Caco-2 (cell line): ENCODE results near the gene CCDC122. TPM values are rescaled to one million over a fixed set of nuclear protein-coding genes. Genes with fewer than 3 reads are reported as not detected.

Experiments used
- BruUV-seq: library from RNA; stranded (reverse); fragments of 400-500 nt; replicated peaks from 2 replicates; lab custom pipeline; 2021; lab: Mats Ljungman, UMichigan
- CTCF ChIA-PET: fragments of 300-600 bp; sonication (Branson Sonifier 250); formaldehyde crosslinking; loops from one replicate; lab custom pipeline; 2022; ENCODE audit warnings: antibody characterized with exemption; lab: Charles Lee
- POLR2A ChIA-PET: fragments of 300-600 bp; sonication (Branson Sonifier 250); formaldehyde crosslinking; loops from one replicate; lab custom pipeline; 2022; ENCODE audit warnings: antibody characterized with exemption; lab: Charles Lee
- DNase-seq, 2 experiments: peaks; one replicate each; pipeline versions ENCODE4 v3.0.0 to v3.0.0-alpha.2; 2020 to 2022
- H3K27me3 ChIP-seq: replicated peaks from 2 replicates; pipeline ENCODE4 v1.6.0; 2011; ENCODE audit warnings: low read length; ENCODE audit not compliant: control insufficient read depth, insufficient read depth
- H3K36me3 ChIP-seq: 2 replicates; pipeline ENCODE4 v1.5.1; 2011; ENCODE audit warnings: low read length; ENCODE audit not compliant: control insufficient read depth, insufficient read depth
- H3K4me1 ChIP-seq: fragments of 250-450 bp; sonication (Bioruptor Pico); 2 replicates; pipeline ENCODE4 v1.5.1; 2020; ENCODE audit warnings: mild to moderate bottlenecking
- H3K4me3 ChIP-seq: 2 replicates; pipeline ENCODE4 v1.5.1; 2011; ENCODE audit warnings: low read depth, mild to moderate bottlenecking, control low read depth, low read length
- H3K9me3 ChIP-seq: fragments of 250-450 bp; sonication (Bioruptor Pico); 2 replicates; pipeline ENCODE4 v1.5.1; 2020; ENCODE audit warnings: mild to moderate bottlenecking, moderate library complexity
- H3K27ac Mint-ChIP-seq: one replicate; pipeline ENCODE4 v1.8.0; 2022; ENCODE audit warnings: mixed read lengths; ENCODE audit not compliant: unreplicated experiment
- H3K27me3 Mint-ChIP-seq: one replicate; pipeline ENCODE4 v1.8.0; 2022; ENCODE audit warnings: mixed read lengths; ENCODE audit not compliant: insufficient read depth, unreplicated experiment
- H3K36me3 Mint-ChIP-seq: one replicate; pipeline ENCODE4 v1.8.0; 2022; ENCODE audit warnings: mild to moderate bottlenecking, mixed read lengths; ENCODE audit not compliant: insufficient read depth, unreplicated experiment
- H3K4me1 Mint-ChIP-seq: one replicate; pipeline ENCODE4 v1.8.0; 2022; ENCODE audit warnings: low read depth, mixed read lengths; ENCODE audit not compliant: unreplicated experiment
- H3K4me3 Mint-ChIP-seq: one replicate; pipeline ENCODE4 v1.8.0; 2022; ENCODE audit warnings: mild to moderate bottlenecking, moderate library complexity, mixed read lengths; ENCODE audit not compliant: unreplicated experiment
- H3K9me3 Mint-ChIP-seq: one replicate; pipeline ENCODE4 v1.8.0; 2022; ENCODE audit warnings: mixed read lengths; ENCODE audit not compliant: unreplicated experiment
- CTCF ChIP-seq, 2 experiments: fragments of 200-600 bp in 1 of 2; IDR thresholded peaks; 1 replicate in 1 of 2; 2 replicates in 1 of 2; pipeline versions ENCODE4 v1.5.1 to v1.8.0; 2011 to 2022; ENCODE audit warnings: antibody characterized with exemption in 1 of 2, control low read depth in 1 of 2, inconsistent platforms in 1 of 2, low read depth in 1 of 2, low read length in 1 of 2, mild to moderate bottlenecking in 1 of 2, moderate library complexity in 1 of 2; ENCODE audit not compliant: insufficient read depth in 1 of 2, severe bottlenecking in 1 of 2, unreplicated experiment in 1 of 2
- intact Hi-C: fragments of 100-400 bp; cut with micrococcal nuclease; formaldehyde crosslinking; loops from one replicate; pipeline ENCODE4 v1.10.0; 2022; ENCODE audit not compliant: unreplicated experiment
- total RNA-seq: library from RNA; stranded (reverse); gene quantifications from 2 replicates; pipeline ENCODE4 v1.2.3, GENCODE V29; 2022

The CCDC122 gene
- total RNA-seq, 1 experiment from 2014 or later = 15.6 TPM

- no TSS peak for BruUV-seq
- TF ChIP-seq CTCF (IDR thresholded peaks at IDR 0.05; ENCODE audit: insufficient read depth in 1 of 2, low read depth in 1 of 2, low read length in 1 of 2, severe bottlenecking in 1 of 2, unreplicated experiment in 1 of 2) = no peak
- H3K4me3 ChIP-seq = no peak overlapping the region
- intact Hi-C loops = no loop called here
- H3K4me1 ChIP-seq = peaks cover 24% of the 10 kb centered on the region
- peaks cover 19% of the 10 kb centered on the region for H3K9me3 ChIP-seq
- H3K36me3 ChIP-seq = no peaks in the 10 kb centered on the region
- ChIA-PET CTCF (interaction anchor here (0.7 kb wide), 1 partner anchor 34 kb away, joined by 3 read pairs; no protein-coding TSS in a partner anchor), POLR2A (interaction anchor here (0.7 kb wide), 1 partner anchor 30 kb away, joined by 4 read pairs; no protein-coding TSS in a partner anchor)
- H3K4me1 Mint-ChIP-seq = peaks cover 12% of the 10 kb centered on the region
- DNase-seq = peak in 1 of 2 experiments; percentile 9
- H3K4me3 Mint-ChIP-seq = no peak overlapping the region
- peaks cover 29% of the 10 kb centered on the region for H3K36me3 Mint-ChIP-seq
- peaks cover 34% of the 10 kb centered on the region for H3K9me3 Mint-ChIP-seq
- no peaks in the 10 kb centered on the region for H3K27me3 ChIP-seq
- H3K27me3 Mint-ChIP-seq = no peaks in the 10 kb centered on the region
- H3K27ac Mint-ChIP-seq = peak overlapping the region; percentile 51
Observed at GRCh38 chr13:43848001-43848649, 31.4 kb downstream of the CCDC122 start.

- Mint-ChIP-seq H3K27ac (no peak overlapping the region), H3K36me3 (peaks cover 19% of the 10 kb centered on the region), H3K4me1 (peaks cover 12% of the 10 kb centered on the region), H3K4me3 (no peak overlapping the region), H3K9me3 (peaks cover 23% of the 10 kb centered on the region), H3K27me3 (no peaks in the 10 kb centered on the region)
- no peaks in the 10 kb centered on the region for H3K27me3 ChIP-seq
- POLR2A ChIA-PET = no interaction called here
- H3K36me3 ChIP-seq = no peaks in the 10 kb centered on the region
- peaks cover 24% of the 10 kb centered on the region for H3K4me1 ChIP-seq
- intact Hi-C loops = no loop called here
- H3K4me3 ChIP-seq = no peak overlapping the region
- TF ChIP-seq CTCF (IDR thresholded peaks at IDR 0.05; ENCODE audit: insufficient read depth in 1 of 2, low read depth in 1 of 2, low read length in 1 of 2, severe bottlenecking in 1 of 2, unreplicated experiment in 1 of 2) = no peak
- BruUV-seq = no TSS peak
- H3K9me3 ChIP-seq = peaks cover 13% of the 10 kb centered on the region
- no peak for DNase-seq
- CTCF ChIA-PET = no interaction called here
Observed at GRCh38 chr13:43846496-43847158, 32.9 kb downstream of the CCDC122 start.

GRCh38 chr13:43838909-43839308 is 40.6 kb downstream of the CCDC122 start:
- no peak overlapping the region for H3K4me3 ChIP-seq
- no peaks in the 10 kb centered on the region for H3K27me3 ChIP-seq
- DNase-seq = no peak
- BruUV-seq = no TSS peak
- H3K36me3 Mint-ChIP-seq = peaks cover 5% of the 10 kb centered on the region
- ChIA-PET POLR2A (no interaction called here), CTCF (no interaction called here)
- H3K4me1 ChIP-seq = no peaks in the 10 kb centered on the region
- no peak overlapping the region for H3K27ac Mint-ChIP-seq
- peaks cover 9% of the 10 kb centered on the region for H3K9me3 Mint-ChIP-seq
- H3K27me3 Mint-ChIP-seq = no peaks in the 10 kb centered on the region
- H3K36me3 ChIP-seq = no peaks in the 10 kb centered on the region
- TF ChIP-seq CTCF (IDR thresholded peaks at IDR 0.05; ENCODE audit: insufficient read depth in 1 of 2, low read depth in 1 of 2, low read length in 1 of 2, severe bottlenecking in 1 of 2, unreplicated experiment in 1 of 2) = no peak
- peaks cover 3% of the 10 kb centered on the region; the same call in 1 of the 2 replicates for H3K9me3 ChIP-seq
- H3K4me3 Mint-ChIP-seq = no peak overlapping the region
- intact Hi-C loops = no loop called here
- H3K4me1 Mint-ChIP-seq = no peaks in the 10 kb centered on the region
